SU-DHL-6 (cell line): Measurements from ENCODE around the gene MXD3.

Experiments used
- H2AFZ ChIP-seq: fragments of 200-600 bp; sonication (generic); 2 replicates; pipeline ENCODE4 v1.6.1; 2014; ENCODE audit warnings: low read depth, mild to moderate bottlenecking, moderate library complexity, mixed read lengths, antibody characterized with exemption, low read length; ENCODE audit not compliant: severe bottlenecking
- H3F3A ChIP-seq: fragments of 200-600 bp; shearing (Covaris generic); 2 replicates; pipeline ENCODE4 v1.6.0; 2016; ENCODE audit warnings: antibody characterized with exemption, mild to moderate bottlenecking; ENCODE audit not compliant: insufficient read depth
- H3K27ac ChIP-seq: fragments of 200-600 bp; sonication (generic); 2 replicates; pipeline ENCODE4 v1.5.1; 2016; ENCODE audit warnings: low read depth, mild to moderate bottlenecking, low read length, moderate library complexity, mixed read lengths
- H3K27me3 ChIP-seq: fragments of 200-600 bp; sonication (generic), shearing (Covaris generic); 2 replicates; pipeline ENCODE4 v1.6.0; 2014; ENCODE audit warnings: mild to moderate bottlenecking, low read length
- H3K36me3 ChIP-seq: fragments of 200-600 bp; sonication (generic); 2 replicates; pipeline ENCODE4 v1.6.1; 2014; ENCODE audit warnings: mild to moderate bottlenecking, low read length, mixed read lengths
- H3K4me2 ChIP-seq: fragments of 300-600, 200-600 bp; shearing (Covaris generic), sonication (generic); 2 replicates; pipeline ENCODE4 v1.6.0; 2014; ENCODE audit warnings: low read length, low read depth, mild to moderate bottlenecking; ENCODE audit not compliant: poor library complexity, severe bottlenecking
- H3K4me3 ChIP-seq: fragments of 200-600 bp; sonication (generic); 2 replicates; pipeline ENCODE4 v1.5.1; 2014; ENCODE audit warnings: antibody characterized with exemption, low read length, mild to moderate bottlenecking, mixed read lengths; ENCODE audit not compliant: insufficient read depth, poor library complexity, severe bottlenecking
- H3K79me2 ChIP-seq: fragments of 200-600 bp; sonication (generic); 2 replicates; pipeline ENCODE4 v1.6.1; 2014; ENCODE audit warnings: mild to moderate bottlenecking, low read length, moderate library complexity; ENCODE audit not compliant: insufficient read depth
- H3K9ac ChIP-seq: fragments of 200-600 bp; sonication (generic); 2 replicates; pipeline ENCODE4 v1.7.0; 2014; ENCODE audit warnings: mild to moderate bottlenecking, low read length
- H3K9me2 ChIP-seq: fragments of 200-600 bp; sonication (generic); replicated peaks from 2 replicates; pipeline ENCODE4 v1.6.1; 2014; ENCODE audit warnings: low read length; ENCODE audit not compliant: insufficient read depth
- H3K9me3 ChIP-seq: fragments of 200-600 bp; sonication (generic); 2 replicates; pipeline ENCODE4 v1.6.1; 2014; ENCODE audit warnings: low read length, mixed read lengths; ENCODE audit not compliant: insufficient read depth
- H4K20me1 ChIP-seq: fragments of 200-600 bp; sonication (generic); 2 replicates; pipeline ENCODE4 v1.6.1; 2014; ENCODE audit warnings: low read depth, mild to moderate bottlenecking, antibody characterized with exemption, low read length, moderate library complexity, mixed read lengths
- EZH2phosphoT487 ChIP-seq: fragments of 200-600 bp; sonication (generic), shearing (Covaris generic); conservative IDR thresholded peaks from 2 replicates; pipeline ENCODE4 v1.6.1; 2018; ENCODE audit warnings: mild to moderate bottlenecking, antibody characterized with exemption, low read length, moderate library complexity, mixed read lengths
- TF ChIP-seq, protein P1 (sequence below): fragments of 200-600 bp; sonication (generic); IDR thresholded peaks from one replicate; pipeline ENCODE4 v1.5.1; 2017; ENCODE audit warnings: antibody characterized with exemption, mild to moderate bottlenecking, low read length, moderate library complexity; ENCODE audit not compliant: insufficient read depth, poor library complexity, severe bottlenecking

MXD3 gene

GRCh38 chr5:177288191-177288590, 23.5 kb downstream of the MXD3 start:
- Histone ChIP-seq H3K4me3 (no peak overlapping the region), H3K9me3 (no peaks in the 10 kb centered on the region), H3K9me2 (no peaks in the 10 kb centered on the region), H3K79me2 (no peaks in the 10 kb centered on the region), H3K4me2 (no peak overlapping the region), H3K36me3 (peaks cover 48% of the 10 kb centered on the region), H2AFZ (no peak overlapping the region), H3K27ac (no peak overlapping the region), H3F3A (no peaks in the 10 kb centered on the region), H3K27me3 (no peaks in the 10 kb centered on the region), H3K9ac (no peak overlapping the region), H4K20me1 (no peaks in the 10 kb centered on the region)
- TF ChIP-seq, protein P1, sequence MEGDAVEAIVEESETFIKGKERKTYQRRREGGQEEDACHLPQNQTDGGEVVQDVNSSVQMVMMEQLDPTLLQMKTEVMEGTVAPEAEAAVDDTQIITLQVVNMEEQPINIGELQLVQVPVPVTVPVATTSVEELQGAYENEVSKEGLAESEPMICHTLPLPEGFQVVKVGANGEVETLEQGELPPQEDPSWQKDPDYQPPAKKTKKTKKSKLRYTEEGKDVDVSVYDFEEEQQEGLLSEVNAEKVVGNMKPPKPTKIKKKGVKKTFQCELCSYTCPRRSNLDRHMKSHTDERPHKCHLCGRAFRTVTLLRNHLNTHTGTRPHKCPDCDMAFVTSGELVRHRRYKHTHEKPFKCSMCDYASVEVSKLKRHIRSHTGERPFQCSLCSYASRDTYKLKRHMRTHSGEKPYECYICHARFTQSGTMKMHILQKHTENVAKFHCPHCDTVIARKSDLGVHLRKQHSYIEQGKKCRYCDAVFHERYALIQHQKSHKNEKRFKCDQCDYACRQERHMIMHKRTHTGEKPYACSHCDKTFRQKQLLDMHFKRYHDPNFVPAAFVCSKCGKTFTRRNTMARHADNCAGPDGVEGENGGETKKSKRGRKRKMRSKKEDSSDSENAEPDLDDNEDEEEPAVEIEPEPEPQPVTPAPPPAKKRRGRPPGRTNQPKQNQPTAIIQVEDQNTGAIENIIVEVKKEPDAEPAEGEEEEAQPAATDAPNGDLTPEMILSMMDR = no peak
- no peak for TF ChIP-seq EZH2phosphoT487

- Histone ChIP-seq H3K27ac (no peak overlapping the region), H4K20me1 (no peaks in the 10 kb centered on the region), H3K9me3 (no peaks in the 10 kb centered on the region), H3K4me2 (no peak overlapping the region), H3F3A (peaks cover 7% of the 10 kb centered on the region), H2AFZ (no peak overlapping the region), H3K4me3 (no peak overlapping the region), H3K36me3 (peaks cover 55% of the 10 kb centered on the region), H3K79me2 (no peaks in the 10 kb centered on the region), H3K27me3 (no peaks in the 10 kb centered on the region), H3K9ac (no peak overlapping the region), H3K9me2 (no peaks in the 10 kb centered on the region)
- no peak for TF ChIP-seq EZH2phosphoT487
These were observed 34.8 kb downstream of the MXD3 start for GRCh38 chr5:177276886-177277285.

DNA sequence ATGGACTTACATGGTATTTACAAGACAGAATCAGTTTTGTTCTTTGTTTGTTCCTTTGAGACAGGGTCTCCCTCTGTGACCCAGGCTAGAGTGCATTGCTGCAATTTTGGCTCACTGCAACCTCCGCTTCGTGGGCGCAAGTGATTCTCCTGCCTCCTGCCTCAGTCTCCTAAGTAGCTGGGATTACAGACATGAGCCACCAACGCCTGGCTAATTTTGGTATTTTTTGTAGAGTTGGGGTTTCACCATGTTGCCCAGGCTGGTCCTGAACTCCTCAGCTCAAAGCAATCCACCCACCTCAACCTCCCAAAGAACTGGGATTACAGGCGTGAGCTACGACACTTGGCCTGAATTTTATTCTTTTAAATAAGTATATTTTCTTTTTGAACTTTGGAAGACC, 35.8 kb downstream of the MXD3 start:
- H3K9me2 ChIP-seq = no peaks in the 10 kb centered on the region
- H3K4me3 ChIP-seq = no peak overlapping the region
- H4K20me1 ChIP-seq = no peaks in the 10 kb centered on the region
- H3K4me2 ChIP-seq = no peak overlapping the region
- H2AFZ ChIP-seq = no peak overlapping the region
- H3K79me2 ChIP-seq = no peaks in the 10 kb centered on the region
- H3K36me3 ChIP-seq = peaks cover 55% of the 10 kb centered on the region
- no peak overlapping the region for H3K27ac ChIP-seq
- no peak for TF ChIP-seq EZH2phosphoT487
- TF ChIP-seq, protein P1 = no peak
- H3K9ac ChIP-seq = no peak overlapping the region
- peaks cover 7% of the 10 kb centered on the region for H3F3A ChIP-seq
- no peaks in the 10 kb centered on the region for H3K27me3 ChIP-seq
- no peaks in the 10 kb centered on the region for H3K9me3 ChIP-seq

DNA sequence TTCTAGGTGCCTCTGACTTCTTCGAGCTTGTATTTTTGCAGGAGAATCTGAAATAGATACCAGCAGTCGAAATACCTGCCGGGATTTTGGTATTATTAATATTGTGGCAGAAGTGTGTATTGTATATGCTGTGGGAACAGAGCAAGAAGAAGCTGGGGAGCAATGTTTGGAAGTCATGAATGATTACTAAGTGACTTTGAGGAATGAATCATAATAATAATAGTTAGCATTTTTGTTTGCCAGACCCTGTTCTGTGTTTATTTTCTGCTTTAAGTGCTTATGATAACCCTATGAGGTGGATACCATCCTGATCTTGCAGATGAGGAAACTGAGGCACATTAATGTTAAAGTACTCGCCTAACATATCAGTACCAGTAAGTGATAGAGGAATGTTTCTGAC, 40.6 kb downstream of the MXD3 start:
- Histone ChIP-seq H4K20me1 (no peaks in the 10 kb centered on the region), H3K36me3 (peaks cover 48% of the 10 kb centered on the region)
- TF ChIP-seq EZH2phosphoT487 = no peak
- TF ChIP-seq, protein P1 = no peak

More for the DNA sequence above, 40.6 kb downstream of the MXD3 start:
- Histone ChIP-seq H3K4me2 (no peak overlapping the region), H3K27me3 (no peaks in the 10 kb centered on the region), H3K79me2 (no peaks in the 10 kb centered on the region), H2AFZ (no peak overlapping the region), H3F3A (0 out of 2 replicates have a peak, but pooled peaks cover 4% of the 10 kb centered on the region), H3K9me2 (no peaks in the 10 kb centered on the region), H3K4me3 (no peak overlapping the region), H3K27ac (no peak overlapping the region), H3K9me3 (no peaks in the 10 kb centered on the region), H3K9ac (no peak overlapping the region)
